GM23338 (cell line): ENCODE results near the gene CHD9. TPM values are rescaled to one million over a fixed set of nuclear protein-coding genes. Genes with fewer than 3 reads are reported as not detected.

Experiments used
- ATAC-seq: fragments of 200-7000 bp; cut with Tn5 transposase; 3 replicates; pipeline ENCODE4 v1.9.1; 2020
- DNase-seq: peaks from one replicate; pipeline ENCODE4 v3.0.0-alpha.2; 2015; ENCODE audit warnings: low spot score
- H2AFZ ChIP-seq: fragments of 200-600 bp; sonication (generic); 2 replicates; pipeline ENCODE4 v1.8.0; 2016; ENCODE audit warnings: antibody characterized with exemption, mild to moderate bottlenecking, moderate library complexity
- H3F3A ChIP-seq: fragments of 200-600 bp; sonication (generic); replicated peaks from 2 replicates; pipeline ENCODE4 v1.8.0; 2017; ENCODE audit warnings: antibody characterized with exemption, mixed run types, low read depth
- H3K27ac ChIP-seq: fragments of 200-600 bp; sonication (generic); 2 replicates; pipeline ENCODE4 v1.6.1; 2016; ENCODE audit warnings: low read depth
- H3K27me3 ChIP-seq: fragments of 200-600 bp; sonication (generic); 2 replicates; pipeline ENCODE4 v1.8.0; 2016; ENCODE audit warnings: mild to moderate bottlenecking, mixed run types, moderate library complexity; ENCODE audit not compliant: insufficient read depth
- H3K36me3 ChIP-seq: fragments of 200-600 bp; sonication (generic); 2 replicates; pipeline ENCODE4 v1.8.0; 2016; ENCODE audit warnings: mild to moderate bottlenecking; ENCODE audit not compliant: insufficient read depth
- H3K4me1 ChIP-seq: fragments of 200-600 bp; sonication (generic); 2 replicates; pipeline ENCODE4 v1.8.0; 2016; ENCODE audit warnings: mild to moderate bottlenecking, moderate library complexity; ENCODE audit not compliant: insufficient read depth
- H3K4me2 ChIP-seq: fragments of 200-600 bp; sonication (generic); 2 replicates; pipeline ENCODE4 v1.7.1; 2017; ENCODE audit warnings: mixed run types
- H3K4me3 ChIP-seq: fragments of 200-600 bp; sonication (generic); 2 replicates; pipeline ENCODE4 v1.6.1; 2016; ENCODE audit warnings: mixed run types
- H3K79me2 ChIP-seq: fragments of 200-600 bp; sonication (generic); replicated peaks from 2 replicates; pipeline ENCODE4 v1.8.0; 2017; ENCODE audit warnings: mild to moderate bottlenecking; ENCODE audit not compliant: insufficient read depth
- H3K9me2 ChIP-seq: fragments of 200-600 bp; sonication (generic); 2 replicates; pipeline ENCODE4 v1.8.0; 2017; ENCODE audit not compliant: insufficient read depth
- H4K20me1 ChIP-seq: fragments of 200-600 bp; sonication (generic); replicated peaks from 2 replicates; pipeline ENCODE4 v1.8.0; 2017; ENCODE audit warnings: mild to moderate bottlenecking; ENCODE audit not compliant: insufficient read depth
- H3K27ac Mint-ChIP-seq: 2 replicates; pipeline ENCODE4 v1.8.0; 2020; ENCODE audit warnings: inconsistent platforms, mild to moderate bottlenecking, moderate library complexity, mixed read lengths
- H3K27me3 Mint-ChIP-seq: 3 replicates; pipeline ENCODE4 v1.8.0; 2022; ENCODE audit warnings: low read depth, mild to moderate bottlenecking, moderate library complexity, mixed read lengths, inconsistent platforms; ENCODE audit not compliant: insufficient read depth, poor library complexity
- H3K36me3 Mint-ChIP-seq: 3 replicates; pipeline ENCODE4 v1.8.0; 2021; ENCODE audit warnings: low read depth, mild to moderate bottlenecking, inconsistent platforms, moderate library complexity, mixed read lengths
- H3K4me1 Mint-ChIP-seq: 3 replicates; pipeline ENCODE4 v1.8.0; 2020; ENCODE audit warnings: mild to moderate bottlenecking, inconsistent platforms, mixed read lengths
- H3K4me3 Mint-ChIP-seq: 3 replicates; pipeline ENCODE4 v1.8.0; 2021; ENCODE audit warnings: moderate library complexity, mild to moderate bottlenecking, inconsistent platforms, mixed read lengths
- H3K9me3 Mint-ChIP-seq: 3 replicates; pipeline ENCODE4 v1.8.0; 2020; ENCODE audit warnings: moderate library complexity, mild to moderate bottlenecking, inconsistent platforms, mixed read lengths
- CREB1 ChIP-seq: fragments of 250-450 bp; sonication (Bioruptor Pico); IDR thresholded peaks from 2 replicates; pipeline ENCODE4 v1.5.0; 2020; ENCODE audit warnings: low read depth, mild to moderate bottlenecking, moderate library complexity
- CTCF ChIP-seq, 2 experiments: fragments of 200-600 bp in 1 of 2; sonication (generic) in 1 of 2; conservative IDR thresholded peaks; 2 replicates each; pipeline versions ENCODE4 v1.5.1 to v1.6.1; 2016 to 2017; ENCODE audit warnings: antibody characterized with exemption in 2 of 2, low read depth in 2 of 2, mild to moderate bottlenecking in 2 of 2, moderate library complexity in 1 of 2
- EZH2 ChIP-seq: fragments of 200-600 bp; sonication (generic); IDR thresholded peaks from one replicate; pipeline ENCODE4 v1.8.0; 2017; ENCODE audit warnings: antibody characterized with exemption, mild to moderate bottlenecking, low read depth; ENCODE audit not compliant: unreplicated experiment
- EZH2phosphoT487 ChIP-seq: fragments of 200-600 bp; sonication (generic); IDR thresholded peaks from one replicate; pipeline ENCODE4 v1.8.1; 2018; ENCODE audit warnings: antibody characterized with exemption; ENCODE audit not compliant: unreplicated experiment
- JUNB ChIP-seq: IDR thresholded peaks from one replicate; pipeline ENCODE4 v1.6.1; 2016; ENCODE audit warnings: antibody characterized with exemption; ENCODE audit not compliant: unreplicated experiment
- NANOG ChIP-seq: IDR thresholded peaks from 2 replicates; pipeline ENCODE4 v1.6.1; 2016; ENCODE audit warnings: antibody characterized with exemption, borderline replicate concordance
- POLR2AphosphoS5 ChIP-seq: IDR thresholded peaks from 2 replicates; pipeline ENCODE4 v1.6.1; 2016; ENCODE audit warnings: antibody characterized with exemption, low read depth
- REST ChIP-seq: IDR thresholded peaks from one replicate; pipeline ENCODE4 v1.6.1; 2018; ENCODE audit warnings: antibody characterized with exemption; ENCODE audit not compliant: unreplicated experiment
- STAT1 ChIP-seq: IDR thresholded peaks from one replicate; pipeline ENCODE4 v1.6.1; 2016; ENCODE audit warnings: antibody characterized with exemption; ENCODE audit not compliant: unreplicated experiment
- ZNF114 ChIP-seq: fragments of 250-450 bp; sonication (Bioruptor Pico); IDR thresholded peaks from 2 replicates; pipeline ENCODE4 v1.5.0; 2020; ENCODE audit warnings: mild to moderate bottlenecking, moderate library complexity
- ZNF331 ChIP-seq: fragments of 250-450 bp; sonication (Bioruptor Pico); IDR thresholded peaks from 2 replicates; pipeline ENCODE4 v1.5.0; 2020; ENCODE audit warnings: low read depth, mild to moderate bottlenecking, moderate library complexity
- ZNF462 ChIP-seq: fragments of 250-450 bp; sonication (Bioruptor Pico); IDR thresholded peaks from 2 replicates; pipeline ENCODE4 v1.5.0; 2020; ENCODE audit warnings: mild to moderate bottlenecking, moderate library complexity
- polyA plus RNA-seq: library from polyadenylated mRNA; unstranded; fragments of >200 nt; fragmentation: Nextera tagmentation; extraction: Ambion mirVana; gene quantifications from 2 replicates; pipeline ENCODE4 v1.2.1, GENCODE V29; 2016
- total RNA-seq: library from RNA; depleted of rRNA; stranded (reverse); fragments of >200 nt; shearing (Covaris generic); gene quantifications from 2 replicates; pipeline ENCODE4 v1.2.3, GENCODE V29; 2014
- TF ChIP-seq, protein P1 (sequence below): IDR thresholded peaks from 2 replicates; pipeline ENCODE4 v1.6.1; 2016; ENCODE audit warnings: antibody characterized with exemption

The CHD9 gene
- total and polyA plus RNA-seq, 2 experiments from 2014 or later, result 18.8 to 46.6 TPM

DNA sequence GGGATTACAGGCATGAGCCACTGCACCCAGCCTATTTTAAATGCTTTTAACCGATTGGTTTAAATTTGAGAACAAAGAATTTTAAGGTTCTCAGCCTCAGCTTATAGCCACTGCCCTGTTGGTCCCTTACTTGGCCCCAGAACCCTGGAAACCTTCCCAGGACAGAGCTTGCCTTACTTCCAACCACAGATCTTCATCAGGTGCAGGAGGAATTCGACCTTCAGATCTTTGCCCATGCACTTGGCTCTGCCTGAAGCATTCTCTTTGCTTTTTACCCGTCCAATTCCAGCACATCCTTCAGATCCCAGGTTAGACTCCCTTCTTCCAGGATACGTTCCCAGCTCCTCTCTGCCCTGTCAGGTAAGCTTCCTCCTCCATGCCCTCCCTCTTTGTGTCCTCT, 27.7 kb downstream of the CHD9 start:
- Histone ChIP-seq H3K4me3 (no peak overlapping the region), H4K20me1 (no peaks in the 10 kb centered on the region), H3K4me2 (peak overlapping the region; percentile 48; the same call in 1 of the 2 replicates), H3K27ac (peak overlapping the region; percentile 65; the same call in 1 of the 2 replicates), H2AFZ (no peak overlapping the region), H3K27me3 (no peaks in the 10 kb centered on the region), H3K9me2 (0 out of 2 replicates have a peak, but pooled peaks cover 10% of the 10 kb centered on the region), H3K79me2 (peaks cover 27% of the 10 kb centered on the region), H3K4me1 (peaks cover 62% of the 10 kb centered on the region), H3K36me3 (no peaks in the 10 kb centered on the region), H3F3A (no peaks in the 10 kb centered on the region)
- Mint-ChIP-seq H3K4me1 (peaks cover 62% of the 10 kb centered on the region), H3K27me3 (peaks cover 8% of the 10 kb centered on the region), H3K9me3 (peaks cover 6% of the 10 kb centered on the region; the same call in 1 of the 3 replicates), H3K27ac (no peak overlapping the region), H3K4me3 (no peak overlapping the region), H3K36me3 (peaks cover 13% of the 10 kb centered on the region)
- ATAC-seq (no peak), DNase-seq (no peak)
- TF ChIP-seq EZH2phosphoT487 (no peak), JUNB (no peak), POLR2AphosphoS5 (no peak), NANOG (no peak), EZH2 (no peak), ZNF114 (CRISPR knock-in tag) (no peak), CREB1 (CRISPR knock-in tag) (no peak), REST (no peak), CTCF (conservative IDR thresholded peaks at IDR 0.05; ENCODE audit: low read depth in 2 of 2) (no peak), ZNF331 (CRISPR knock-in tag) (no peak), ZNF462 (CRISPR knock-in tag) (no peak), STAT1 (no peak)
- TF ChIP-seq, protein P1, sequence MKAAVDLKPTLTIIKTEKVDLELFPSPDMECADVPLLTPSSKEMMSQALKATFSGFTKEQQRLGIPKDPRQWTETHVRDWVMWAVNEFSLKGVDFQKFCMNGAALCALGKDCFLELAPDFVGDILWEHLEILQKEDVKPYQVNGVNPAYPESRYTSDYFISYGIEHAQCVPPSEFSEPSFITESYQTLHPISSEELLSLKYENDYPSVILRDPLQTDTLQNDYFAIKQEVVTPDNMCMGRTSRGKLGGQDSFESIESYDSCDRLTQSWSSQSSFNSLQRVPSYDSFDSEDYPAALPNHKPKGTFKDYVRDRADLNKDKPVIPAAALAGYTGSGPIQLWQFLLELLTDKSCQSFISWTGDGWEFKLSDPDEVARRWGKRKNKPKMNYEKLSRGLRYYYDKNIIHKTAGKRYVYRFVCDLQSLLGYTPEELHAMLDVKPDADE, result no peak
